ENCODE measurements around the gene HMGCS1.
"Not testable (repeated sequence)": the region's sequence is repeated elsewhere in the genome, so short reads cannot be mapped to it uniquely, and the experiment has no call there.

HMGCS1 gene

GRCh38 chr5:43313035-43313853, at the start of gene HMGCS1:
Gene HMGCS1 (minus strand): TSS chr5:43313412. CDS start chr5:43298965, 14,447 bp downstream.
- peak; percentile 86 to 100 (median 97) for DNase-seq

GRCh38 chr5:43358726-43359125, 45.5 kb upstream of the HMGCS1 start:
- no peak for DNase-seq

GRCh38 chr5:43358301-43358700, 45.1 kb upstream of the HMGCS1 start:
- DNase-seq: no peak

- no peak for DNase-seq
Observed at GRCh38 chr5:43357878-43358281, 44.7 kb upstream of the HMGCS1 start.

GRCh38 chr5:43357067-43357466, 43.9 kb upstream of the HMGCS1 start:
- no peak for DNase-seq

GRCh38 chr5:43354774-43355173, 41.6 kb upstream of the HMGCS1 start:
- DNase-seq: no peak

GRCh38 chr5:43353668-43354067, 40.5 kb upstream of the HMGCS1 start:
- DNase-seq: no peak

GRCh38 chr5:43352915-43353314, 39.7 kb upstream of the HMGCS1 start:
- DNase-seq: no peak

- no peak for DNase-seq
Observed at GRCh38 chr5:43352131-43352530, 38.9 kb upstream of the HMGCS1 start.

- no peak for DNase-seq
Observed at GRCh38 chr5:43348861-43349363, 35.7 kb upstream of the HMGCS1 start.

GRCh38 chr5:43348207-43348606, 35.0 kb upstream of the HMGCS1 start:
- DNase-seq: no peak

GRCh38 chr5:43338862-43339261, 25.6 kb upstream of the HMGCS1 start:
- no peak for DNase-seq

- DNase-seq: no peak
Observed at GRCh38 chr5:43336159-43336558, 22.9 kb upstream of the HMGCS1 start.

- DNase-seq: no peak
Observed at GRCh38 chr5:43335681-43336080, 22.5 kb upstream of the HMGCS1 start.

- no peak for DNase-seq
Observed at GRCh38 chr5:43332401-43332800, 19.2 kb upstream of the HMGCS1 start.

GRCh38 chr5:43325624-43326023, 12.4 kb upstream of the HMGCS1 start:
- not testable (repeated sequence) for DNase-seq

GRCh38 chr5:43323488-43323887, 10.3 kb upstream of the HMGCS1 start:
- not testable (repeated sequence) for DNase-seq

- DNase-seq: no peak
Observed at GRCh38 chr5:43320846-43321245, 7.6 kb upstream of the HMGCS1 start.

- DNase-seq: no peak
Observed at GRCh38 chr5:43316421-43316820, 3.2 kb upstream of the HMGCS1 start.

GRCh38 chr5:43315682-43316081, 2.5 kb upstream of the HMGCS1 start:
- no peak for DNase-seq

- no peak for DNase-seq
Observed at GRCh38 chr5:43315263-43315662, 2.1 kb upstream of the HMGCS1 start.

GRCh38 chr5:43314724-43315123, 1.5 kb upstream of the HMGCS1 start:
- no peak for DNase-seq

GRCh38 chr5:43313854-43314457, 744 bp upstream of the HMGCS1 start:
- DNase-seq: peak in 7 of 14 donors; percentile 11 to 62 (median 21)

GRCh38 chr5:43312699-43313034, 545 bp downstream of the HMGCS1 start:
- peak in 2 of 14 donors; percentile 48 to 63 for DNase-seq

Data from C1 segment of cervical spinal cord (tissue), 14 donors.